Osteocyte (in vitro differentiated cells): ENCODE data around the gene TIMM10B. TPM values are rescaled to one million over a fixed set of nuclear protein-coding genes. Genes with fewer than 3 reads are reported as not detected.
"Not testable (repeated sequence)": the region's sequence is repeated elsewhere in the genome, so short reads cannot be mapped to it uniquely, and the experiment has no call there.

Experiments
- DNase-seq: peaks from one replicate; pipeline ENCODE4 v3.0.0; 2021; ENCODE audit warnings: mixed read lengths; ENCODE audit not compliant: unreplicated experiment; ENCODE audit errors: extremely low spot score
- H3K27ac Mint-ChIP-seq: one replicate; pipeline ENCODE4 v1.8.0; 2021; ENCODE audit warnings: mild to moderate bottlenecking, mixed read lengths; ENCODE audit not compliant: unreplicated experiment
- H3K27me3 Mint-ChIP-seq: one replicate; pipeline ENCODE4 v1.8.0; 2021; ENCODE audit warnings: mixed read lengths; ENCODE audit not compliant: unreplicated experiment
- H3K36me3 Mint-ChIP-seq: one replicate; pipeline ENCODE4 v1.8.0; 2021; ENCODE audit warnings: mixed read lengths; ENCODE audit not compliant: unreplicated experiment
- H3K4me1 Mint-ChIP-seq: one replicate; pipeline ENCODE4 v1.8.0; 2021; ENCODE audit warnings: mixed read lengths; ENCODE audit not compliant: unreplicated experiment
- H3K4me3 Mint-ChIP-seq: one replicate; pipeline ENCODE4 v1.8.0; 2021; ENCODE audit warnings: mild to moderate bottlenecking, moderate library complexity, mixed read lengths; ENCODE audit not compliant: unreplicated experiment
- H3K9me3 Mint-ChIP-seq: one replicate; pipeline ENCODE4 v1.8.0; 2021; ENCODE audit warnings: mixed read lengths; ENCODE audit not compliant: unreplicated experiment
- CTCF ChIP-seq: fragments of 200-600 bp; sonication (generic); IDR thresholded peaks from 2 replicates; pipeline ENCODE4 v1.5.0; 2021; ENCODE audit warnings: antibody characterized with exemption, mild to moderate bottlenecking, moderate library complexity
- total RNA-seq: library from RNA; stranded (reverse); gene quantifications from 2 replicates; pipeline ENCODE4 v1.2.1, GENCODE V29; 2021

TIMM10B gene
- total RNA-seq, 1 donor from 2014 or later: 27.0 TPM

- Mint-ChIP-seq H3K27me3 (no peaks in the 10 kb centered on the region), H3K4me3 (no peak overlapping the region), H3K27ac (no peak overlapping the region), H3K4me1 (peaks cover 8% of the 10 kb centered on the region), H3K9me3 (no peaks in the 10 kb centered on the region), H3K36me3 (peaks cover 7% of the 10 kb centered on the region)
- no peak for TF ChIP-seq CTCF
- no peak for DNase-seq
Observed at GRCh38 chr11:6504166-6504565, 22.9 kb downstream of the TIMM10B start.

GRCh38 chr11:6505577-6506240, 24.4 kb downstream of the TIMM10B start:
- H3K4me3 Mint-ChIP-seq: no peak overlapping the region
- H3K36me3 Mint-ChIP-seq: peaks cover 7% of the 10 kb centered on the region
- peak; percentile 78 for TF ChIP-seq CTCF
- no peaks in the 10 kb centered on the region for H3K9me3 Mint-ChIP-seq
- no peak overlapping the region for H3K27ac Mint-ChIP-seq
- H3K4me1 Mint-ChIP-seq: peaks cover 1% of the 10 kb centered on the region
- H3K27me3 Mint-ChIP-seq: no peaks in the 10 kb centered on the region
- no peak for DNase-seq

GRCh38 chr11:6516865-6517264, 35.6 kb downstream of the TIMM10B start:
- Mint-ChIP-seq H3K4me1 (peaks cover 4% of the 10 kb centered on the region), H3K27ac (no peak overlapping the region), H3K9me3 (no peaks in the 10 kb centered on the region), H3K4me3 (no peak overlapping the region), H3K27me3 (no peaks in the 10 kb centered on the region), H3K36me3 (peaks cover 23% of the 10 kb centered on the region)
- no peak for DNase-seq
- no peak for TF ChIP-seq CTCF

GRCh38 chr11:6520265-6520664, 39.0 kb downstream of the TIMM10B start:
- TF ChIP-seq CTCF: no peak
- no peaks in the 10 kb centered on the region for H3K27me3 Mint-ChIP-seq
- H3K36me3 Mint-ChIP-seq: peaks cover 20% of the 10 kb centered on the region
- no peak overlapping the region for H3K4me3 Mint-ChIP-seq
- H3K9me3 Mint-ChIP-seq: no peaks in the 10 kb centered on the region
- no peak overlapping the region for H3K27ac Mint-ChIP-seq
- DNase-seq: no peak
- H3K4me1 Mint-ChIP-seq: peaks cover 6% of the 10 kb centered on the region

- H3K27me3 Mint-ChIP-seq, H3K27ac Mint-ChIP-seq, H3K9me3 Mint-ChIP-seq, H3K4me3 Mint-ChIP-seq, DNase-seq: not testable (repeated sequence)
- peaks cover 14% of the 10 kb centered on the region for H3K36me3 Mint-ChIP-seq
- H3K4me1 Mint-ChIP-seq: peaks cover 13% of the 10 kb centered on the region
Observed at GRCh38 chr11:6521946-6522345, 40.6 kb downstream of the TIMM10B start.
